GM19043 (cell line): ENCODE data around the gene DDX1.

Experiments
- ATAC-seq: cut with Tn5 transposase; IDR thresholded peaks from one replicate; pipeline ENCODE4 v1.9.1; 2021; ENCODE audit warnings: low read depth; ENCODE audit not compliant: unreplicated experiment

The DDX1 gene

GRCh38 chr2:15626126-15626525, 34.5 kb downstream of the DDX1 start:
- ATAC-seq, result no peak

GRCh38 chr2:15626967-15627366, 35.3 kb downstream of the DDX1 start:
- no peak for ATAC-seq

- ATAC-seq, result no peak
These were observed 36.4 kb downstream of the DDX1 start for GRCh38 chr2:15627817-15628684.

- no peak for ATAC-seq
These were observed 37.5 kb downstream of the DDX1 start for GRCh38 chr2:15628899-15629855.

GRCh38 chr2:15630121-15630977, 38.7 kb downstream of the DDX1 start:
- ATAC-seq, result no peak

- ATAC-seq, result no peak
These were observed 39.5 kb downstream of the DDX1 start for GRCh38 chr2:15630978-15631719.

- no peak for ATAC-seq
These were observed 40.2 kb downstream of the DDX1 start for GRCh38 chr2:15631883-15632282.

- ATAC-seq, result no peak
These were observed 41.6 kb downstream of the DDX1 start for GRCh38 chr2:15633043-15633970.

- no peak for ATAC-seq
These were observed 42.3 kb downstream of the DDX1 start for GRCh38 chr2:15633971-15634346.

GRCh38 chr2:15634846-15635490, 43.3 kb downstream of the DDX1 start:
- no peak for ATAC-seq

- peak; percentile 91 for ATAC-seq
These were observed 45.5 kb downstream of the DDX1 start for GRCh38 chr2:15636972-15637785.

- no peak for ATAC-seq
These were observed 47.1 kb downstream of the DDX1 start for GRCh38 chr2:15638720-15639119.

- no peak for ATAC-seq
These were observed 47.9 kb downstream of the DDX1 start for GRCh38 chr2:15639323-15640251.

GRCh38 chr2:15640261-15640711, 48.6 kb downstream of the DDX1 start:
- ATAC-seq, result no peak

GRCh38 chr2:15640784-15641183, 49.1 kb downstream of the DDX1 start:
- no peak for ATAC-seq

- ATAC-seq, result no peak
These were observed 49.9 kb downstream of the DDX1 start for GRCh38 chr2:15641530-15641982.
